Mucosa of gallbladder (tissue), 1 donor: Measurements from ENCODE around the gene COL6A3. TPM values are rescaled to one million over a fixed set of nuclear protein-coding genes. Genes with fewer than 3 reads are reported as not detected.

ENCODE experiments used
- DNase-seq: peaks from one replicate; pipeline ENCODE4 v3.0.0-alpha.2; 2020; ENCODE audit warnings: low spot score
- total RNA-seq: library from RNA; stranded (reverse); gene quantifications from one replicate; pipeline ENCODE4 v1.2.1, GENCODE V29; 2021
- donor health status: DM: no; HTN: no; CAD: no.

Gene COL6A3
- 258 TPM for total RNA-seq

GRCh38 chr2:237413777-237414661 lies at the start of gene COL6A3:
Gene COL6A3 (minus strand): TSS chr2:237414164. CDS start chr2:237396817, 17,347 bp downstream.
- DNase-seq, result peak; percentile 73

- DNase-seq, result no peak
Observed at GRCh38 chr2:237459741-237460174, 45.8 kb upstream of the COL6A3 start.

GRCh38 chr2:237459226-237459625 lies 45.3 kb upstream of the COL6A3 start:
- DNase-seq, result no peak

GRCh38 chr2:237458519-237458918 lies 44.6 kb upstream of the COL6A3 start:
- no peak for DNase-seq

GRCh38 chr2:237457388-237457941 lies 43.5 kb upstream of the COL6A3 start:
- no peak for DNase-seq

- peak; percentile 37 for DNase-seq
Observed at GRCh38 chr2:237456200-237456843, 42.4 kb upstream of the COL6A3 start.

- DNase-seq, result no peak
Observed at GRCh38 chr2:237455764-237456163, 41.8 kb upstream of the COL6A3 start.

- DNase-seq, result no peak
Observed at GRCh38 chr2:237453671-237454070, 39.7 kb upstream of the COL6A3 start.

- DNase-seq, result no peak
Observed at GRCh38 chr2:237452861-237453260, 38.9 kb upstream of the COL6A3 start.

GRCh38 chr2:237451643-237452469 lies 37.9 kb upstream of the COL6A3 start:
- DNase-seq, result no peak

GRCh38 chr2:237450583-237450982 lies 36.6 kb upstream of the COL6A3 start:
- DNase-seq, result no peak

GRCh38 chr2:237450108-237450507 lies 36.1 kb upstream of the COL6A3 start:
- DNase-seq, result no peak

- DNase-seq, result peak; percentile 64
Observed at GRCh38 chr2:237449193-237449881, 35.4 kb upstream of the COL6A3 start.

- no peak for DNase-seq
Observed at GRCh38 chr2:237448626-237449025, 34.7 kb upstream of the COL6A3 start.

- no peak for DNase-seq
Observed at GRCh38 chr2:237448171-237448570, 34.2 kb upstream of the COL6A3 start.

GRCh38 chr2:237447496-237447895 lies 33.5 kb upstream of the COL6A3 start:
- no peak for DNase-seq

- no peak for DNase-seq
Observed at GRCh38 chr2:237446338-237446665, 32.3 kb upstream of the COL6A3 start.

GRCh38 chr2:237445611-237446337 lies 31.8 kb upstream of the COL6A3 start:
- no peak for DNase-seq

- DNase-seq, result no peak
Observed at GRCh38 chr2:237444071-237444470, 30.1 kb upstream of the COL6A3 start.

- no peak for DNase-seq
Observed at GRCh38 chr2:237441605-237442274, 27.8 kb upstream of the COL6A3 start.
